ENCODE results near the gene DAPK1.

DNA sequence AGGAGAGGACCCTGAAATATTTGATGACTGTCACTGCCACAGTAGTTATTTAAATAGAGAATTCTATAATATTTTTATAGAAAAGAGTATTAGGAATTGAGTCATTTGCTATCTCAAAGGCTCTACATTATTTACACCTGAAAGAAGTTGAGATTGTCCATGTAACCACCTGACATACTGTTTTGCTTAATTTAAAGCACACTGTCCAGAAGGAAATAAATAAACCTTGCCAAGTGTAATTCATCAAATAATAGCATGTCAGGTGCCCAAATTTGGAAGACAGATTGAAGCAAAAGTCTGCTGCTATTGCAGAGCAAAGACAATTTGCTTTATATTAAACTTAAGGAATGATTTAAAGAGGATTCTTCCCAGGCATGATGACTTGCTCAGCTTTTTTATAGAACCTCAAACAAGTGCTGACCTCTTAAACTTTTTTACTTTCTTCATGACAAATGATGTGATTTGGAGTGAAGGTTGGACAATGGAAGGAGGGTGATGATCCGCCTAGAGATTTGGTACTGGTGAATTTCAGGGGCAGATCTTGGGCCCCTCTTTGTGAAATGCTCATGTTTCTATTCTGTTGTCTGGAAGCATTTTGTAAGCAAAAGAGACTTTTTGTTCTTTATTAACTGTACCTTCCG, 65.0 kb downstream of the DAPK1 start:
- TF ChIP-seq ZNF433 (tag by site-specific recombination; IDR thresholded peaks at IDR 0.05; ENCODE audit: low read depth): no peak
- no peak for TF ChIP-seq CTCF (tag by site-specific recombination; IDR thresholded peaks at IDR 0.05)
- TF ChIP-seq ZNF707 (tag by site-specific recombination; IDR thresholded peaks at IDR 0.05): no peak
- TF ChIP-seq, protein P1, sequence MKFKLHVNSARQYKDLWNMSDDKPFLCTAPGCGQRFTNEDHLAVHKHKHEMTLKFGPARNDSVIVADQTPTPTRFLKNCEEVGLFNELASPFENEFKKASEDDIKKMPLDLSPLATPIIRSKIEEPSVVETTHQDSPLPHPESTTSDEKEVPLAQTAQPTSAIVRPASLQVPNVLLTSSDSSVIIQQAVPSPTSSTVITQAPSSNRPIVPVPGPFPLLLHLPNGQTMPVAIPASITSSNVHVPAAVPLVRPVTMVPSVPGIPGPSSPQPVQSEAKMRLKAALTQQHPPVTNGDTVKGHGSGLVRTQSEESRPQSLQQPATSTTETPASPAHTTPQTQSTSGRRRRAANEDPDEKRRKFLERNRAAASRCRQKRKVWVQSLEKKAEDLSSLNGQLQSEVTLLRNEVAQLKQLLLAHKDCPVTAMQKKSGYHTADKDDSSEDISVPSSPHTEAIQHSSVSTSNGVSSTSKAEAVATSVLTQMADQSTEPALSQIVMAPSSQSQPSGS (tag by site-specific recombination; IDR thresholded peaks at IDR 0.05; ENCODE audit: low read depth): no peak
- TF ChIP-seq YY1 (tag by site-specific recombination; IDR thresholded peaks at IDR 0.05): no peak
- no peak for TF ChIP-seq MZF1 (tag by site-specific recombination; IDR thresholded peaks at IDR 0.05; ENCODE audit: borderline replicate concordance)
- no peak for TF ChIP-seq KLF8 (tag by site-specific recombination; IDR thresholded peaks at IDR 0.05)
- TF ChIP-seq ZNF362 (tag by site-specific recombination; IDR thresholded peaks at IDR 0.05): no peak
- TF ChIP-seq ZNF274 (IDR thresholded peaks at IDR 0.05; ENCODE audit: low read length): no peak
- TF ChIP-seq ZNF274 (tag by site-specific recombination; IDR thresholded peaks at IDR 0.05; ENCODE audit: borderline replicate concordance): no peak
- TF ChIP-seq ELK4 (IDR thresholded peaks at IDR 0.05; ENCODE audit: borderline replicate concordance, low read depth, low read length): no peak
- no peak for TF ChIP-seq ZNF555 (tag by site-specific recombination; conservative IDR thresholded peaks at IDR 0.05)
- TF ChIP-seq ZNF121 (tag by site-specific recombination; IDR thresholded peaks at IDR 0.05): no peak
- no peak for TF ChIP-seq ZSCAN30 (tag by site-specific recombination; IDR thresholded peaks at IDR 0.05)
